ENCODE results near the gene PSAPL1.

- TF ChIP-seq POLR2AphosphoS5 (IDR thresholded peaks at IDR 0.05; ENCODE audit: borderline replicate concordance, low read depth, low read length) (no peak), EZH2 (IDR thresholded peaks at IDR 0.05) (no peak), FOXP2 (optimal IDR thresholded peaks at IDR 0.05; ENCODE audit: control extremely low read depth, extremely low read length, insufficient read depth) (no peak)
Measured at GRCh38 chr4:7428261-7429068, 6.3 kb downstream of the PSAPL1 start.
